ENCODE measurements around the gene MANSC1. TPM values are rescaled to one million over a fixed set of nuclear protein-coding genes. Genes with fewer than 3 reads are reported as not detected.

The MANSC1 gene
- total RNA-seq, 4 donors from 2014 or later: 11.0 to 31.2 (median 22.1) TPM

DNA sequence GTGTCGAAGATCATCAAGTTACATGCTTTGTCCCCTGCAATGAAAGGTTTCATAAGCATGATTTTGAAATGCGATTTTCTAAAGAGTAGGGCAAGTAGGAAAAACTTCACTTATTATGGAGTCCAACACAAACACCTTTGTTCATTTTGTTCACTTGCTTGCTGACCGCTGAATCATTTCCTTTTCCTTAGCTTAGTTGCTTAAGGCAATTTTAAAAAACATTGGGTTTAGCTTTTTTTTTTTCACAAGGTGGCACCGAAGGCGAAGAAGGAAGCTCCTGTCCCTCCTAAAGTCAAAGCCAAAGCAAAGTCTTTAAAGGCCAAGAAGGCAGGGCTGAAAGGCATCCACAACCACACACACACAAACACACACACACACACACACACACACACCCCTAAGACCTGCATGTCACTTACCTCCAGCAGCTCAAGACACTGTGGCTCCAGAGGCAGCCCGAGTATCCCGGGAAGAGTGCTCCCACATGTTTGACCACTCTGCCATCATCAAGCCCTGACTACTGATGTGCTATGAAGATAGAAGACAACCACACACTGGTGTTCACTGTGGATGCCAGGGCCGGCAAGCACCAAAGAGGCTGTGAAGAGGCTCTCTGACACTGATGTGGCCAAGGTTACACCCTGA is 11.4 kb downstream of the MANSC1 start:
- Histone ChIP-seq H3K27ac (peak overlapping the region in 3 of 4 donors; percentile 17 to 53 (median 36)), H3K9me3 (no peaks in the 10 kb centered on the region), H3K36me3 (peaks cover 0 to 71% of the 10 kb centered on the region in 2 donors), H3K4me1 (peaks cover 0 to 15% (median 0%) of the 10 kb centered on the region in 3 donors), H3K27me3 (no peaks in the 10 kb centered on the region), H3K4me3 (no peak overlapping the region)
- 79 to 93% methylated on average over 4 of the region's 8 CpGs for WGBS, 2 donors (ENCODE audit: low coverage in 1 of 2)
- no peak for TF ChIP-seq POLR2A (IDR thresholded peaks at IDR 0.05)
- no peak for TF ChIP-seq EP300 (IDR thresholded peaks at IDR 0.05)
- TF ChIP-seq POLR2AphosphoS5 (IDR thresholded peaks at IDR 0.05): no peak
- TF ChIP-seq, protein P1, sequence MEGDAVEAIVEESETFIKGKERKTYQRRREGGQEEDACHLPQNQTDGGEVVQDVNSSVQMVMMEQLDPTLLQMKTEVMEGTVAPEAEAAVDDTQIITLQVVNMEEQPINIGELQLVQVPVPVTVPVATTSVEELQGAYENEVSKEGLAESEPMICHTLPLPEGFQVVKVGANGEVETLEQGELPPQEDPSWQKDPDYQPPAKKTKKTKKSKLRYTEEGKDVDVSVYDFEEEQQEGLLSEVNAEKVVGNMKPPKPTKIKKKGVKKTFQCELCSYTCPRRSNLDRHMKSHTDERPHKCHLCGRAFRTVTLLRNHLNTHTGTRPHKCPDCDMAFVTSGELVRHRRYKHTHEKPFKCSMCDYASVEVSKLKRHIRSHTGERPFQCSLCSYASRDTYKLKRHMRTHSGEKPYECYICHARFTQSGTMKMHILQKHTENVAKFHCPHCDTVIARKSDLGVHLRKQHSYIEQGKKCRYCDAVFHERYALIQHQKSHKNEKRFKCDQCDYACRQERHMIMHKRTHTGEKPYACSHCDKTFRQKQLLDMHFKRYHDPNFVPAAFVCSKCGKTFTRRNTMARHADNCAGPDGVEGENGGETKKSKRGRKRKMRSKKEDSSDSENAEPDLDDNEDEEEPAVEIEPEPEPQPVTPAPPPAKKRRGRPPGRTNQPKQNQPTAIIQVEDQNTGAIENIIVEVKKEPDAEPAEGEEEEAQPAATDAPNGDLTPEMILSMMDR (IDR thresholded peaks at IDR 0.05): no peak
- no peak for ATAC-seq

DNA sequence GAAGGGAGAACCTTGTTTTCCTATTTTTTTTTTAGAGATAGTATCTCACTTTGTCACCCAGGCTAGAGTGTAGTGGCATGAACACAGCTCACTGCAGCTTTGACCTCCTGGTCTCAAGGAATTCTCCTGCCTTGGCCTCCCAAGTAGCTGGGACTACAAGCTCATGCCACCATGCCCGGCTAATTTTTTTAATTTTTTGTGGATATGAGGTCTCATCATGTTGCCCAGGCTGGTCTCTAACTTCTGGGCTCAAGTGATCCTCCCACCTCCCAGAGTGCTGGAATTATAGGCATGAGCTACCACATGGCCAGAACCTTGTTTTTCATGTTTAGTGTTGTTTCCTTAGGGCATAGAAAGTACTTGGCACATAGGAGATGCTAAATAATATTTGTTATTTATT is 13.5 kb downstream of the MANSC1 start:
- H3K36me3 ChIP-seq: peaks cover 0 to 61% of the 10 kb centered on the region in 2 donors
- no peaks in the 10 kb centered on the region for H3K9me3 ChIP-seq
- no peaks in the 10 kb centered on the region for H3K27me3 ChIP-seq
- H3K27ac ChIP-seq: no peak overlapping the region
- ATAC-seq: no peak
- H3K4me3 ChIP-seq: no peak overlapping the region
- no peak for TF ChIP-seq EP300 (IDR thresholded peaks at IDR 0.05)
- no peak for TF ChIP-seq POLR2AphosphoS5 (IDR thresholded peaks at IDR 0.05)
- TF ChIP-seq, protein P1 (IDR thresholded peaks at IDR 0.05): no peak
- TF ChIP-seq POLR2A (IDR thresholded peaks at IDR 0.05): no peak
- peaks cover 0 to 16% (median 0%) of the 10 kb centered on the region in 3 donors for H3K4me1 ChIP-seq
- WGBS, 2 donors (ENCODE audit: low coverage in 1 of 2): 100% methylated on average over 1 of the region's 1 CpG; no CpG with 5 or more reads in 1 of the 2 donors

DNA sequence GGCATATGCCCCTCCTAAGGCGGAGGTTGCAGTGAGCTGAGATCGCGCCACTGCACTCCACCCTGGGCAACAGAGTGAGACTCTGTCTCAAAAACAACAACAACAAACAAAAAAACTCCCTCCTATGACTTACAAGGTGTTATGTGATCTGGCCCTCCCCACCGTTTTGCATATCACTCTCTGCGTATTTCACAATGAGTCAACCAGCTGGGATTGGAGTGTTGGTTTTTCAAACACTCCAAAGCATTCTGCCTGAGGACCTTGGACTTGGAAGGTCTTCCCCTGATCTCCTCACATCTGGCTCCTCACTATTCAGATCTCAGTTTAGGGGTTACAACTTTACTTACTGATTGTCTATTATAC is 14.0 kb downstream of the MANSC1 start:
- no peak for ATAC-seq
- Histone ChIP-seq H3K36me3 (peaks cover 0 to 56% of the 10 kb centered on the region in 2 donors), H3K4me3 (no peak overlapping the region), H3K27ac (no peak overlapping the region), H3K27me3 (no peaks in the 10 kb centered on the region), H3K4me1 (peaks cover 0 to 16% (median 0%) of the 10 kb centered on the region in 3 donors), H3K9me3 (no peaks in the 10 kb centered on the region)
- 81 to 90% methylated on average over 4 to 5 of the region's 5 CpGs for whole genome bisulfite sequencing, 2 donors (ENCODE audit: low coverage in 1 of 2)
- TF ChIP-seq, protein P1 (IDR thresholded peaks at IDR 0.05): no peak
- TF ChIP-seq POLR2A (IDR thresholded peaks at IDR 0.05): no peak
- TF ChIP-seq POLR2AphosphoS5 (IDR thresholded peaks at IDR 0.05): no peak
- no peak for TF ChIP-seq EP300 (IDR thresholded peaks at IDR 0.05)

DNA sequence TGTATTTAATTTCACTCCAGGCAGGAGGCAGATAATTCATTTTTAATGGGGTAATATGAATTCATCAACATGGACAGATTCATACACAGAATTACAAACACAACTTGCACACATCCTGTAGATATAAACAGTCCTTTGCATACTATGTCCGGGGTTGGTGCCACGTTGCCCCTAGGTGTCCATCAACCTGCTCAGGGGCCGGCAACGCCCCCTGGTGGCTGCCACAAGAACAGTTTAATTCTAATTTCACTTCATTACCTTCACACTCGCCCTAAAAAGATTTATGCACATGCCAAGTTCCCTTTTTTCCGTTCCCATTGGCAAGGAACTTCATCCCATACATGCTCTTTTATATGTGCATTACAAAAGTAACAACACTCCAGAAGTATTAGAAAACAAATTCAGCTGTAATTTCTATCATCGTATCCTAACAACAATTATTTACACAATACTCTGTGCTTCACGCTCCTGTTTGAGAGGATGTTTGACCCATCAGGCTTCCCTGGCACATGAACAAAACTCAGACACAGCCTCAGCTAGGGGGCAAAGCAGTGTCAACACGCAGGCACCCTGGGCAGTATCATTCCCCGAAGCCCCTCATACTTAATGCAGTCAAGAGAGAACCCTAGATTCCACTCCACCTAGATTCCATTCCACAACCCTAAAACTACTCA is 15.5 kb downstream of the MANSC1 start:
- ATAC-seq: no peak
- no peaks in the 10 kb centered on the region for H3K9me3 ChIP-seq
- TF ChIP-seq, protein P1 (IDR thresholded peaks at IDR 0.05): peak; percentile 62 to 85 (median 75)
- no peak for TF ChIP-seq EP300 (IDR thresholded peaks at IDR 0.05)
- no peak for TF ChIP-seq POLR2AphosphoS5 (IDR thresholded peaks at IDR 0.05)
- TF ChIP-seq POLR2A (IDR thresholded peaks at IDR 0.05): no peak
- H3K27ac ChIP-seq: no peak overlapping the region
- peaks cover 0 to 16% (median 0%) of the 10 kb centered on the region in 3 donors for H3K4me1 ChIP-seq
- H3K27me3 ChIP-seq: no peaks in the 10 kb centered on the region
- no peak overlapping the region for H3K4me3 ChIP-seq
- peaks cover 0 to 56% of the 10 kb centered on the region in 2 donors for H3K36me3 ChIP-seq
- 26 to 31% methylated on average over 10 of the region's 10 CpGs for WGBS, 2 donors (ENCODE audit: low coverage in 1 of 2)

Measured in gastroesophageal sphincter (tissue), 4 donors.